HEK293 (cell line): ENCODE data around the gene TSPYL2.
A peak's percentile ranks its signal among the peaks of the same experiment; 100 is the strongest.

ENCODE experiments used
- CTCF ChIA-PET: fragments of 350-600 bp; formaldehyde crosslinking; extraction: SDS; loops from one replicate; lab custom pipeline; 2021; ENCODE audit warnings: antibody characterized with exemption; lab: Yijun Ruan, JAX
- POLR2A ChIA-PET: fragments of 300-600 bp; formaldehyde crosslinking; extraction: SDS; loops from one replicate; lab custom pipeline; 2020; ENCODE audit warnings: antibody characterized with exemption, inconsistent platforms; lab: Yijun Ruan, JAX
- H3K27ac ChIP-seq: fragments of 200-500 bp; sonication (Bioruptor generic); 2 replicates; pipeline ENCODE4 v1.5.1; 2014; ENCODE audit warnings: low read depth, low read length, control low read depth, inconsistent platforms; ENCODE audit errors: extremely low read depth
- H3K36me3 ChIP-seq, 2 experiments: fragments of 200-500 bp in 1 of 2; sonication (Bioruptor generic) in 1 of 2; 1 replicate in 1 of 2; 2 replicates in 1 of 2; pipeline ENCODE4 v1.5.1; 2014 to 2017; ENCODE audit warnings: inconsistent platforms in 2 of 2, low read length in 2 of 2; ENCODE audit not compliant: control insufficient read depth in 2 of 2, insufficient read depth in 1 of 2
- H3K4me1 ChIP-seq: fragments of 200-500 bp; sonication (Bioruptor generic); 2 replicates; pipeline ENCODE4 v1.5.1; 2014; ENCODE audit warnings: mild to moderate bottlenecking, low read length, inconsistent platforms; ENCODE audit not compliant: control insufficient read depth, insufficient read depth
- H3K4me3 ChIP-seq: 2 replicates; pipeline ENCODE4 v1.5.1; 2011; ENCODE audit warnings: low read depth, mild to moderate bottlenecking, control low read depth, low read length, moderate library complexity
- H3K9me3 ChIP-seq: fragments of 200-500 bp; sonication (Bioruptor generic); 2 replicates; pipeline ENCODE4 v1.5.1; 2014; ENCODE audit warnings: low read depth, low read length, inconsistent platforms; ENCODE audit not compliant: control insufficient read depth, insufficient read depth
- AEBP2 ChIP-seq: fragments of 450-650 bp; formaldehyde crosslinking; IDR thresholded peaks from 2 replicates; pipeline ENCODE4 v1.5.1; 2016; ENCODE audit warnings: missing biosample characterization, missing genetic modification characterization, borderline replicate concordance
- BCL11B ChIP-seq: fragments of 450-650 bp; formaldehyde crosslinking; IDR thresholded peaks from 2 replicates; pipeline ENCODE4 v1.5.1; 2016; ENCODE audit warnings: low read depth, missing biosample characterization, missing genetic modification characterization
- GLI4 ChIP-seq: fragments of 450-650 bp; formaldehyde crosslinking; IDR thresholded peaks from 2 replicates; pipeline ENCODE4 v1.5.1; 2016; ENCODE audit warnings: missing biosample characterization, missing genetic modification characterization
- HOXC10 ChIP-seq: sonication (generic); formaldehyde crosslinking; IDR thresholded peaks from 2 replicates; pipeline ENCODE4 v1.8.1; 2023; ENCODE audit warnings: mild to moderate bottlenecking, missing genetic modification reagents
- INSM2 ChIP-seq: fragments of 450-650 bp; formaldehyde crosslinking; IDR thresholded peaks from 2 replicates; pipeline ENCODE4 v1.5.1; 2016; ENCODE audit warnings: missing biosample characterization, missing genetic modification characterization
- KLF16 ChIP-seq: fragments of 450-650 bp; formaldehyde crosslinking; IDR thresholded peaks from 2 replicates; pipeline ENCODE4 v1.5.1; 2017; ENCODE audit warnings: missing biosample characterization, missing genetic modification characterization
- RBAK ChIP-seq: fragments of 450-650 bp; formaldehyde crosslinking; IDR thresholded peaks from 2 replicates; pipeline ENCODE4 v1.5.1; 2016; ENCODE audit warnings: missing biosample characterization, missing genetic modification characterization
- SP7 ChIP-seq: fragments of 450-650 bp; formaldehyde crosslinking; IDR thresholded peaks from 2 replicates; pipeline ENCODE4 v1.5.1; 2016; ENCODE audit warnings: missing biosample characterization, missing genetic modification characterization
- TSHZ1 ChIP-seq: fragments of 450-650 bp; formaldehyde crosslinking; IDR thresholded peaks from 2 replicates; pipeline ENCODE4 v1.5.1; 2016; ENCODE audit warnings: missing biosample characterization, missing genetic modification characterization, borderline replicate concordance
- YY1 ChIP-seq: fragments of 450-650 bp; formaldehyde crosslinking; IDR thresholded peaks from 2 replicates; pipeline ENCODE4 v1.5.1; 2018; ENCODE audit warnings: missing biosample characterization, missing genetic modification characterization
- ZBTB44 ChIP-seq: fragments of 450-650 bp; IDR thresholded peaks from 2 replicates; pipeline ENCODE4 v1.5.1; 2018; ENCODE audit warnings: missing biosample characterization, mild to moderate bottlenecking, missing genetic modification characterization
- ZFHX2 ChIP-seq: fragments of 450-650 bp; formaldehyde crosslinking; conservative IDR thresholded peaks from 2 replicates; pipeline ENCODE4 v1.5.1; 2016; ENCODE audit warnings: missing biosample characterization, missing genetic modification characterization
- ZFP3 ChIP-seq: fragments of 450-650 bp; formaldehyde crosslinking; IDR thresholded peaks from 2 replicates; pipeline ENCODE4 v1.5.1; 2016; ENCODE audit warnings: low read depth, missing biosample characterization, missing genetic modification characterization
- ZFP41 ChIP-seq: fragments of 450-650 bp; formaldehyde crosslinking; IDR thresholded peaks from 2 replicates; pipeline ENCODE4 v1.5.1; 2016; ENCODE audit warnings: missing biosample characterization, missing genetic modification characterization, borderline replicate concordance
- ZFP69B ChIP-seq: fragments of 450-650 bp; formaldehyde crosslinking; IDR thresholded peaks from 2 replicates; pipeline ENCODE4 v1.5.1; 2016; ENCODE audit warnings: missing biosample characterization, missing genetic modification characterization
- ZNF133 ChIP-seq: fragments of 450-650 bp; formaldehyde crosslinking; IDR thresholded peaks from 2 replicates; pipeline ENCODE4 v1.5.1; 2016; ENCODE audit warnings: missing biosample characterization, missing genetic modification characterization
- ZNF16 ChIP-seq: fragments of 450-650 bp; formaldehyde crosslinking; IDR thresholded peaks from 2 replicates; pipeline ENCODE4 v1.5.1; 2016; ENCODE audit warnings: low read depth, missing biosample characterization, missing genetic modification characterization
- ZNF169 ChIP-seq: fragments of 450-650 bp; formaldehyde crosslinking; IDR thresholded peaks from 2 replicates; pipeline ENCODE4 v1.5.1; 2016; ENCODE audit warnings: missing biosample characterization, missing genetic modification characterization
- ZNF18 ChIP-seq: fragments of 450-650 bp; formaldehyde crosslinking; IDR thresholded peaks from 2 replicates; pipeline ENCODE4 v1.5.1; 2016; ENCODE audit warnings: missing biosample characterization, missing genetic modification characterization
- ZNF324 ChIP-seq: fragments of 450-650 bp; formaldehyde crosslinking; IDR thresholded peaks from 2 replicates; pipeline ENCODE4 v1.5.1; 2016; ENCODE audit warnings: missing biosample characterization, missing genetic modification characterization
- ZNF335 ChIP-seq: fragments of 450-650 bp; formaldehyde crosslinking; conservative IDR thresholded peaks from 2 replicates; pipeline ENCODE4 v1.5.1; 2016; ENCODE audit warnings: missing biosample characterization, missing genetic modification characterization
- ZNF501 ChIP-seq: fragments of 450-650 bp; formaldehyde crosslinking; IDR thresholded peaks from 2 replicates; pipeline ENCODE4 v1.5.1; 2016; ENCODE audit warnings: missing biosample characterization, missing genetic modification characterization
- ZNF560 ChIP-seq: fragments of 450-650 bp; formaldehyde crosslinking; IDR thresholded peaks from 2 replicates; pipeline ENCODE4 v1.5.1; 2017; ENCODE audit warnings: missing biosample characterization, missing genetic modification characterization, borderline replicate concordance
- ZNF621 ChIP-seq: fragments of 450-650 bp; formaldehyde crosslinking; IDR thresholded peaks from 2 replicates; pipeline ENCODE4 v1.5.1; 2017; ENCODE audit warnings: missing biosample characterization, missing genetic modification characterization
- ZNF776 ChIP-seq: fragments of 450-650 bp; formaldehyde crosslinking; IDR thresholded peaks from 2 replicates; pipeline ENCODE4 v1.5.0; 2017; ENCODE audit warnings: missing biosample characterization, missing genetic modification characterization, borderline replicate concordance

The TSPYL2 gene

GRCh38 chrX:53048169-53049126 is 33.7 kb upstream of the TSPYL2 start, which contains the start of gene GPR173 (continued):
- 0 out of 2 replicates have a peak, but pooled peaks have one; percentile 26 for TF ChIP-seq ZFHX2

GRCh38 chrX:53049127-53049517 is 33.0 kb upstream of the TSPYL2 start:
- Histone ChIP-seq H3K4me1 (no peaks in the 10 kb centered on the region), H3K36me3 (no peaks in the 10 kb centered on the region; a peak in 1 of 3 replicates), H3K4me3 (peak overlapping the region; percentile 49), H3K27ac (no peak overlapping the region), H3K9me3 (no peaks in the 10 kb centered on the region)
- TF ChIP-seq ZFP3 (tag by site-specific recombination): no peak
- TF ChIP-seq HOXC10 (CRISPR knock-in tag): no peak
- TF ChIP-seq ZNF133 (tag by site-specific recombination): no peak
- no peak for TF ChIP-seq ZBTB44 (tag by site-specific recombination)
- no peak for TF ChIP-seq RBAK (tag by site-specific recombination)
- no peak for TF ChIP-seq ZNF776 (tag by site-specific recombination)
- TF ChIP-seq KLF16 (tag by site-specific recombination): no peak
- TF ChIP-seq BCL11B: no peak
- TF ChIP-seq INSM2: no peak
- TF ChIP-seq SP7: no peak
- TF ChIP-seq AEBP2: no peak
- no peak for TF ChIP-seq ZFP69B
- TF ChIP-seq ZFP41 (tag by site-specific recombination): no peak
- TF ChIP-seq YY1 (tag by site-specific recombination): no peak
- TF ChIP-seq ZNF501 (tag by site-specific recombination): no peak
- CTCF ChIA-PET: no interaction called here
- POLR2A ChIA-PET: no interaction called here

GRCh38 chrX:53050841-53051240 is 31.3 kb upstream of the TSPYL2 start:
- no peak overlapping the region for H3K27ac ChIP-seq
- no peaks in the 10 kb centered on the region for H3K36me3 ChIP-seq
- H3K4me1 ChIP-seq: no peaks in the 10 kb centered on the region
- ChIA-PET POLR2A (no interaction called here), CTCF (interaction anchor here (0.6 kb wide), 1 partner anchor 14 kb away, joined by 3 read pairs; no protein-coding TSS in a partner anchor)
- H3K4me3 ChIP-seq: no peak overlapping the region
- H3K9me3 ChIP-seq: no peaks in the 10 kb centered on the region
- TF ChIP-seq TSHZ1 (tag by site-specific recombination): no peak
- TF ChIP-seq ZNF560 (tag by site-specific recombination): no peak
- no peak for TF ChIP-seq ZNF16 (tag by site-specific recombination)
- TF ChIP-seq GLI4: no peak
- no peak for TF ChIP-seq ZNF324 (tag by site-specific recombination)
- TF ChIP-seq ZNF18 (tag by site-specific recombination): no peak
- no peak for TF ChIP-seq ZNF169 (tag by site-specific recombination)
- TF ChIP-seq ZNF335 (tag by site-specific recombination): no peak
- no peak for TF ChIP-seq ZNF621
